HG03135 (cell line): Measurements from ENCODE around the gene GLIS2.

Source experiments
- ATAC-seq: cut with Tn5 transposase; IDR thresholded peaks from one replicate; pipeline ENCODE4 v1.9.1; 2021; ENCODE audit warnings: mild to moderate bottlenecking, moderate library complexity; ENCODE audit not compliant: unreplicated experiment

Gene GLIS2

DNA sequence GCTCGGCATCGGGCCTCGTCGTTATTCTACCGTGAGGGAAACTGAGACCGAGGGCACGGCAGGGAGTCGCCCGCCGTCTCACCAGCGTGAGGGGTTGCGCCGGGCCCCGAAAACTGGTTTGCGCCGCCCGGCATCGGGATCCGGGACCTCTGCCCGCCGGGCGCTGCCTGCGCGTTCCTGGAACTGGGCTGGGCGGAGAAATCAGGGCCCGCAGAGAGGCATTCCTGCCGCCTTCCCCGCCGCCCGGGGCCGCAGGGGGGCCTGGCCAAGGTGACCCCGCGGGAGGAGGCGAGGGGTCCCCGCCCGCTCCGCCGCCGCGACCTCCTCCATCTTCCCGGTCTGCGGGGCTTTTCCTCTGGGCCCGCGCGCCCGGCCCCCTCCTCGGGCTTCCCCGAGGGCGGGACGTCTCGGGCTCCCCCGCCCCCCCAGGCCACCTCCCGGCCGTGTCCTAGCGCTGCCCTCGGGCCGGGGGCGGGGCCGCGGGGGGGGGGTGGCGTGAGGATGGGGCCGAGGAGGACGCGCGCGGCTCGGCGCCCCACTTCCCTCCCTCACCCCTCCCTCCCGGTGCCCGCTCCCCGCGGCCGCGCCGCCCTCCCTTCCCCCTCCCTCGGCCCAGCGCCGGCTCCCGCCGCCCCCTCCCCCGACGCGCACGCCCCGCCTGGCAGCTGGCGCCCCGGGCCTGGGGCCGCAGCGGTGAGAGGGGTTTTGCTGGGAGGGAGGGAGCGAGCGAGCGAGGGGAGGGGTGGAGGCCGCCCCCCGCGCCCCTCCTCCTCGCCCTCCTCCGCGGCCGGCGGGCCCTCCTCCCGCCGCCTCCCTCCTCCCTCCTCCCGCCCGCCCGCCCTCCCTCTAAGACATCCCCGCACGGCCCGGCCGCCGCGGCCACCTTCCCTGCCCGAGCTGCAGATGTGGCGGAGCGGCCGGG lies at the start of gene GLIS2:
GLIS2 (plus strand) TSS at position 882 of the 922 bp plus-strand sequence. CDS start 16,214 bp downstream, outside the sequence.
- ATAC-seq = no peak

DNA sequence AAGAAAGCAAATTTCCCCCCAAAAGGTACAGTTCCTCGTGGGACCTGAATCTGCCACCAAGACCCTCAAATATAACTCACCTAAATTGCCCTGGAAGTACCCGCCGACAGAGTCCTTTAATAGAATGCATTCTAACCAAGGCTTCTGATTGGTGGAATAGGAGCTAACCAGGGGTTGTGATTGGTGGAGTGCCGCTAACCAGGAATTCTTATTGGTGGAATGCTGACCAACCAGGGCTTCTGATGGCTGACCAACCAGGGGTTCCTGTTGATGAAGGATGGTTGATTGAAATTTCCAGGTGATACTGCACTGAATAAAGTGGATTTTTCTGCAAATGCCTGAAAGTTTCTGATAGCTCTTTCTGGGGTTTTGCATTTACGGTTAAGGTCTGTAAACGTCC lies 49.5 kb upstream of the GLIS2 start:
- ATAC-seq = no peak

DNA sequence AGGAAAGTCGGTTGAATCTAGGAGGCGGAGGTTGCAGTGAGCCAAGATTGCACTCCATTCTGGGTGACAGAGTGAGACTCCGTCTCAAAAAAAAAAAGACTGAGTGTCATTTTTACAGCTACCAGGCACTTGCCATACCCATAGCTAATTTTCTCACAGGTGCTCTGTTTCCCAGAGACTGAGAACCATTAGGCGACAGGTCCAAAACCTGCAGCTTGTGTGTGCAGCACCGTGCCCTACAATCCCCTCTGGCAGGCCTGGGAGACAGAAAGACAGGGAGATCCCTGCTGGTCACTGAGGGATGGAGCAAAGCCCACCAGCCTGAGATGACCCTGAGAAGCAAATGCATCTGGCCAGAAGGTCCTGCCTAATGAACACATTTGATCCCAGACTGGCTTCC lies 45.8 kb upstream of the GLIS2 start:
- ATAC-seq = no peak

DNA sequence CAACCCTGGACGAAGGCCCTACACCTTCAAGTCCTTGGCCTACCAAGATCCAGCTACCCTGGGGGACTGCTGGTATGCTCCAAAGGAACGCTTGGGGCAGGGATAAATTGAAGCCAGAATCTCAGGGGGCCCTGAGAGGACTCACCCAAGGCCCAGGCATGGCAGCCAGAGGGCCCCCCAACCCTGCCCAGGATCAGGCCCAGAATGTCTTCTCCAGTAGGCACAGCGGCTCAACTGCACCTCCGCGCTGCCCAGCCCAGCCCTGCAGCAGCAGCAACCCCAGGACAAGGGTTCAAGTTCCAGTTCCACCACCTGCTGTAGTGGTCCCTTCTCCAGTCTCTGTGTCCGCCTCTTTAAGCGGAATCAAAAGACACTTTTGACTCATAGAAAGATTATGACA lies 45.3 kb upstream of the GLIS2 start:
- ATAC-seq = no peak

DNA sequence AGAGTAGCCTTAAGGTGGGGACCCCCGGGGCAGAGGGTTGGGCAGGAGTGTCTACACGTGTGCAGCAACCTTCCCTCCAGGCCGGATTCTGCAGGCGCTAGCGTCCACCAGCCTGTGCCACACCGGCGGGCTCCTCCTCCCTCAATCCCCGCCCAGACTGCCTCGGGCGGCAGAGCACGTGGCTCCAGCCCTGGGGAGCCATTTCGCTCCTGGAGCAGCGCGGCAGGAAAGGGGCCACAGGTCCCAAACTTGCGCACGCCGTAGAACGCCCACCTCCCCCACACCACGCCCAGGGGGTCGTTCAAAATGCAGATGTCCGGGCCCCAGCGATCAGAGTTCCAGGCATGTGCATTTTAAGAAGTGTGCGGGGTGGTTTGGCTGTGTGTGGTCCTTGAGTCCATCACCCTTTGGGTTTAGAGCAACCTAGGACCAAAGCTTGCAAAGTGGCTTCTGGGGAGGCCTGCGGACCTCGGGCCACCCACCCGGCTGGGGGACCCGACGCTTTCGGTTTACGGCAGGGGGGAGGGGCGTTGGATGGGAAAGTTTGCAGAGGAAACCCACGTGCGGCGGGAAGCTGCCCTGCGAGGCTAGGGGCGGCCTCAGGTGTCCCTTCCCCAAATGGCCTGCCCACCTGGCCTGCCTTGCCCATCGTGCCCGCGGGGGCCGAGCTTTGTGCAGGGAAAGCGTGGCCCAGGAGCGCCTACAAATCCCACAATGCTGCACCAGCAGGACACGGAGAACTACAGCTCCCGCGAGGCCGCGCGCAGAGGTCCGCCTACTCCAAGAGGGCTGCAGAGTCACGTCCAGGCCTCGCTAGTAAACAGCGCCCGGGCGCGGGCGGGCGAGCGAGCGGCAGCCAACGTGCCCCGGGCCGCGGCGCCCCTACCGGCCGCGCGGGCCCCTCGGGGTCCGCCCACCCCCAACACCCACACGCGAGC lies 44.4 kb upstream of the GLIS2 start:
- ATAC-seq = peak; percentile 61

DNA sequence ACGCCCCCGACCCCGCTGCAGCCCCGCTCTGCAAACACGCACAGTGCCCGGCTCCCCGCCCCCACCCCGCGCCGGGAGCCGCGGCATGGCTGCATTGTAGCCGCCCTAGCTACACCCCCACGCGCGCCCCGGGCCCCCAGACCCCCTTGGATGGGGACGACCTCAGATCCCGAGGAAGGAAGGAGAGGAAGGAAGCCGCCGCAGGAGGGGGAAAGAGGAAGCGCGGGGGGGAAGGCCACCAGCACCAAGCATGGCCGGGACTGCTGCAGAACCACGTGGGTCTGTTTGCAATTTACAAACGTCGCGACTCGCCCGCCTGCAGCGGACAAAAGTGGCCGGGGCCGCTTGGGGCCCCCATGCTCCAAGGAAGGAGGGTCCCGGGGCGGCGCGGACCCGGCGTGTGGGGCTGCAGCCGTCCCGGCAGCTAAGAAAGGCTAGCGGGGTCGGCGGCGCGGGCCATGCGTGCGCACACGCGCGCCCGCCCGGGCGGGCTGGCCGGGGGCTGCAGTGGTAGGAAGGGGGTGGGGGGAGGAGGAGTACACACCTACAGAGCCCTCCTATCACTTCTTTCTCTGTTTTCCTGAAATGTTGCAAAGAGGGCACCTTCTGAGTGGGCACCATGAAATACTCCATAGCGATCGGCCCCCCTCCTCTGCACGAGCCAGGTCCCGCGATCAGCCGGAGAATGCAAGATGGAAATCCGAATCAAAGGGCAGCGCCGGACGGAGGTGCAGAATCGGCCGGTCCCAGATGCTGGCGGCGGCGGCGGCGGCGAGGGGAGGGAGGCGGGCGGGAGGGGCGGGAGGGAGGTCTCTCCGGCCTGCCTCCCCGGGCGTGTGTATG lies 43.5 kb upstream of the GLIS2 start:
- peak; percentile 13 for ATAC-seq

DNA sequence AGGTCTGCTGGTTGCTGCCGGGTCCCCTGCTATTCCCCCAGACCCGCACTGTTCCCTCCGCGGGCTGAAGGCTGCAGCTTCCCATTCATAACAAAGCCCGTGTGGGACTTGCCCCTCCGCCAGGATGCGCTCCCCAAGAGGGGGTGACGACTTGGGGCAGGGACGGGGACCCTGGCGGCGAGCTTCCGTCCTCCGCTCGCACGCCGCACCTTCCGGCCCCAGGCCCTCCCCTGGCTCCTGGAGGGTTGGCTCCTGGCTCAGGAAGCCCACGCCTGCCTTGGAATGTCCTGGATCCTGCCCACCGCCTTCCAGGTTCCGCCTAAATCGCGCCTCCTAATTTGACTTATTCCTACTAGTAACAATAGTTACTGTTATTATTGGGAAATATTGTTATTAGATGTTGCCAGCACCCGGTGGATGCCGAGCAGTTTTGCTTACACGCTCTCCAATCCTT lies 42.0 kb upstream of the GLIS2 start:
- ATAC-seq = no peak

DNA sequence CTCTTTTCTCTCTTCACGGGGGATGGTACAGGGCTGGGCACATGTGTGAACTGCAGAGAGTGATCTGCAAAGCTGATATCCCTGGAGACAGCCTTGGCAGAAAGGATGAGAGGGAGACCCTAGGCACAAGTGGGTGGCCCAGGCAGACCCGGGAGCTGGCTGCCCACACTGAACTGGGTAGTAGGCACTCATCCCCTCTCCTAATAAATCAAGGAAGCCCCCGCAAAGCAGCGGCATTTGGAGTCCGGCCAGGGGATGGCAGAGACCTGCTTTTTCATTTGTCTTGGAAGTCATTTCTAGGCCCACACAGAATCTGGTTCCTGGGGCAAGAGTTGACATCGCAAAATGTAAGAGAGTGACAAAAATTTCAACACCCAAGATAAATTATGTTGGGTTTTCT lies 40.0 kb upstream of the GLIS2 start:
- no peak for ATAC-seq

DNA sequence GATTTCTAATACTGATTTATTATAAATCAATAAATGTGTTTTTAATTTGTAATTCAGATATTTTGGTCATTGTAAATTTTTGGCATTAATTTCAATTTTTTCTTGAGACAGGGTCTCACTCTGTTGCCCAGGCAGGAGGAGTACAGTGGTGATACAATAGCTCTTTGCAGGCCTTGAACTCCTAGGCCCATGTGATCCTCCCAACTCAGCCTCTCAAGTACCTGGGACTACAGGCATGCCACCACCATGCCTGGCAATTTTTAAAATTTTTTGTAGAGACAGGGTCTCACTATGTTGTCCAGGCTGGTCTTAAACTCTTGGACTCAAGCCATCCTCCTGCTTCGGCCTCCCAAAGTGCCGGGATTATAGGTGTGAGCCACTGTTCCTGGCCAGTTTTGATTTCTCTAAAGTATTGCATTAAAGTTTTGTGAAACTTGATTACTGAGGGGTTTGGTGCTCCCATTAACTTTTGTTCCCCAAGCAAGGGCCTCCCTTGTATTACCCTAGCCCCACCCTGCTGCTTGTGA lies 37.8 kb upstream of the GLIS2 start:
- no peak for ATAC-seq

DNA sequence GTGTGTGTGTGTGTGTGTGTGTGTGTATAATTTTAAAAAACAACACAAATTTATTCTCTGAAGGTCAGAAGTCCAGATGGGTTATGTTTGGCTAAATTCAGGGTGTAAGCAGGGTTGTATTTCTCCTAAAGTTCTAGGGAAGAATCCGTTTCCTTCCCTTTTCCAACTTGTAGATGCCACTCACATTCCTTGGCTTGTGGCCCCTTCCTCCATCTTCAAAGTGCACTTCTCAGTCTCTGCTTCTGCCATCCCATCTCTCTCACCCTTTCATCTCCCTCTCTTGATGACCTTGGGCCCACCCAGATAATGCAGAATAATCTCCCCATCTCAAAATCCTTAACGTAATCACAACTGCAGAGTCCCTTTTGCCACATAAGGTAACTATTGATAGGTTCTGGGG lies 35.2 kb upstream of the GLIS2 start:
- ATAC-seq = no peak

DNA sequence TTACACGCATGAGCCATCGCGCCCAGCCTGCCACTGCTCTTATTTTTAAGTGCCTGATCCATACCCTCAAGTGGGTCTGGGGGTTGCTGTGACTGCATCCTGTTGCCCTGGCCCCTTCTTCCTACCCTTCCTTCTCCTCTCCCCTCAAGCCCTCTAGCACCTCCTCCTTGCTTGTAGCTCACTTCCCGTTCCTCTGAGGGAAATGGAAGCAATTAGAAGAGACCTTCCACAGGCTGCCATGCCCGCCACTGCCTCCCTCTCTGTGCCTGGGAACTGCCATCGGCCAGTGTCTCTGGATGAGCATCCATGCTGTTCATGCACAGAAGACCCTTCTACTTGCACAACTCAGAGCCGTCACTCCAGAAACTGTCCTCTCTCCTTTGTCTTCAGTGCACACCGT lies 32.4 kb upstream of the GLIS2 start:
- ATAC-seq = no peak

DNA sequence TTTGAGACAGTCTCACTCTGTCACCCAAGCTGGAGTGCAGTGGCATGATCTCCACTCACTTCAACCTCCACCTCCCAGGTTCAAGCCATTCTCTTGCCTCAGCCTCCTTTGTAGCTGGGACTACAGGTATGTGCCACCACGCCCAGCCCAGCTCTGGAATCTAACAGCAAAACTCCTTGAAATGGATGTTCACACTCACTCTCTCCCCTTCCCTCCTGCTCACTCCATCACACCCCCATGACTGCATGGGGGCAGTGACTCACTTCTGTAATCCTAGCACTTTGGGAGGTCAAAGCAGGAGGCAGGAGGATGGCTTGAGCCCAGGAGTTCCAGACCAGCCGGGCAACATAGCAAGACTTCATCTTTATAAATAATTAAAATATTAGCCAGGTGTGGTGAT lies 31.9 kb upstream of the GLIS2 start:
- no peak for ATAC-seq

DNA sequence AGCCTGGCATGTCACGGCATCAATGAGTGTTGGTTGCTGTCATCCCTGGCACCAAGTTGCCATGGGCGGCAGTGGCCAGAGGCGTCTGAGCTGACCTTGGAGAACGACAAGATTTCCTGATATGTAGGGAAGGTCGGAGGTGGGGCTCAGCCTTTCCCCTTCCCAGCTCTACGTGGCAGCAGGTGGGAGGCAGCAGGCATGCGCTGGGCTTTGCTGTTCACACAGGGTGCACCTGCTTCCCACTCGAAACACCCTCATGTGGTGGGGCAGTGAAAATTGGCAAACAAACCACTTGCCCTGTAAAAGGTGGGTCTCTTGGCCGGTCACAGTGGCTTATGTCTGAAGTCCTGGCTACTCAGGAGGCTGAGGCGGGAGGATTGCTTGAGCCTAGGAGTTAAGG lies 30.7 kb upstream of the GLIS2 start:
- ATAC-seq = no peak

DNA sequence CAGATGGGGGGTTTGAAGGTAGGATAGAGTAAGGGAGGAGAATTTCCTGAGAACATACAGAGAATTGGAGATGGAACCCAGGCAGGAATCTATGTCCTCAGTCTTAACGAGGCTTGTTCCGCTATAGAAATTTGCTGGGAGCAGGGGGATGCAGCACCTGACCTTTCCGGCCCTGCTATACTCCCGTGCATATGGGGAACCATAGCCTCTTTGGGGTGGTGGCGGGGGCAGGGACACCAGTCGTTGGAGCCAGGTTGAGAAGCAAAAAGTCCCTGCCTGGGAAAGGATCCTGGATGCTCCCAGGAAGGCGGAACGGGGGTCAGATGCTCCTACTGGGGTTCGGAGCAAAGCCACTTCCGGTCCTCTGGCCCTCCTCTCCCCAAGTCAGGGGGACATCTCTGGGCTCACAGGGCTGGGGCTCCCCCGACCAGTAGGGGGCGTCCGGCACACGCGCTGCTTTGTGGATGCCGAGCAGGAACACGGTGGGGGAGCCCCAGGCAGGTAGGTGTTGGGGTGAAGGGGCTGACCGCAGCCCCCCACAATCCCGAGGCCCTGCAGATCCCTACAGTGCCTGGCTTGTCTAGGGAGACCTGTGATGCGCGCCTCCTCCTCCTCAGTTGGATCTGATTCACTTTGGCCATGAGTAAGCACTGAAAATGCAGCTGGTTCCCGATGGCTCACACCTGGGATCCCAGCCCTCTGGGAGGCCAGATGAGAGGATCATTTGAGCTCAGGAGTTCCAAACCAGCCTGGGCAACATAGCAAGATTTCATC lies 27.5 kb upstream of the GLIS2 start:
- peak; percentile 70 for ATAC-seq

DNA sequence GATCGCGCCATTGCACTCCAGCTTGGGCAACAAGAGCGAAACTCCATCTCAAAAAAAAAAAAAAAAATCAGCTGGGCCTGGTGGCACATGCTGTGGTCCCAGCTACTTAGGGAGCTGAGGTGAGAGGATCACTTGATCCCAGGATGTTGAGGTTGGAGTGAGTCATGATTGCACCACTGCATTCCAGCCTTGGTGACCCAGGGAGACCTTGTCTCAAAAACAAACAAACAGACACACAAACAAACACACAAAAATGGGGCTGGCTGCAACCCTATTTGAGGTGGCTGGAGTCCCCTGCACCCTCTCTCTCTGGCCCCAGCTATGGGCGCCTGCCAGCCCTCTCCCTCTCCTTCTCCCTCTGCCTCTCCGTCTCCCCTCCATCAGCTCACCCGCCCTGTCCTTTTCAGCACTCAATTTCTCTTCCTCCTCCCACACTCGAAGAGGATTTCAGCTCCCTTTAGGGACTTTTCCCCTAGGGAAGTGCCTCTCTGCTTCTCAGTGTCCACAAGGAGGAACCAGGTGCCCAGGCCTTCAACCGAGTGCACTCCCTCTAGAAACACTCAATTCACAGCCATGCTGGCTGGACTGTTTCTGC lies 25.5 kb upstream of the GLIS2 start:
- no peak for ATAC-seq

DNA sequence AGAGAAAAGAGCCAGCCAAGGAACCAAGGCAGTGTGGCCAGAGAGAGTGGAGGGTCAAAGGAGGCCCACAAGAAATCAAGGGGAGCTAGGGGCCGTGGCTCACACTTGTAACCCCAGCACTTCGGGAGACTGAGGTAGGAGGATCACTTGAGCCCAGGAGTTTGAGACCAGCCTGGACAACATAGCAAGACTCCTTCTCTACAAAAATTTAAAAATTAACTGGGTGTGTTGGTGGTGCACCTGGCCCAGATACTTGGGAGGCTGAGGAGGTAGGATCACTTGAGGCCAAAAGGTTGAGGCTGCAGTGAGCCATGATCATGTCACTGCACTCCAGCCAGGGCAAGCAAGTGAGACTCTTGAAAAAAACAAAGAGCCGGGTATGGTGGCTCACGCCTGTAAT lies 24.2 kb upstream of the GLIS2 start:
- ATAC-seq = no peak

DNA sequence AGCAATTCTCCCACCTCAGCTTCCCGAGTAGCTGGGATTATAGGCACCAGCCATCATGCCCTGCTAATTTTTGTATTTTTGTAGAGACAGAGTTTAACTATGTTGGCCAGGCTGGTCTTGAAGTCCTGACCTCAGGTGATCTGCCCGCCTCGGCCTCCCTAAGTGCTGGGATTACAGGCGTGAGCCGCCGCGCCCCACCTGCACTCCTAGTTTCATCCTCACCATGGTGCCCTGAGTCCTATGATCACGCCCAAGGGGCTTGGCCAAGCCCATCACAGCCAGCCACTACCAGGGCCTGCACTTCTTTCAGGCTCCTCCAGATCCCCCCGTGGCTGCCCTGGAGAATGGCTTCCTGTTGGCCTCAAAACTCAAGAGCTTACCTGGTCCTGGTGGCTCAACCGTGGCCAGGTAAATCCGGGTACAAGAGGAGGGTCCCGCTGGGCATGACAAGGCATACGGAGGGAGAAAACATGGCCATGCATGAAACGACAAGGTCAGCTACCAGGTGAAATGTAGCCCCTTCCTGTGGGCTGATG lies 22.6 kb upstream of the GLIS2 start:
- no peak for ATAC-seq

DNA sequence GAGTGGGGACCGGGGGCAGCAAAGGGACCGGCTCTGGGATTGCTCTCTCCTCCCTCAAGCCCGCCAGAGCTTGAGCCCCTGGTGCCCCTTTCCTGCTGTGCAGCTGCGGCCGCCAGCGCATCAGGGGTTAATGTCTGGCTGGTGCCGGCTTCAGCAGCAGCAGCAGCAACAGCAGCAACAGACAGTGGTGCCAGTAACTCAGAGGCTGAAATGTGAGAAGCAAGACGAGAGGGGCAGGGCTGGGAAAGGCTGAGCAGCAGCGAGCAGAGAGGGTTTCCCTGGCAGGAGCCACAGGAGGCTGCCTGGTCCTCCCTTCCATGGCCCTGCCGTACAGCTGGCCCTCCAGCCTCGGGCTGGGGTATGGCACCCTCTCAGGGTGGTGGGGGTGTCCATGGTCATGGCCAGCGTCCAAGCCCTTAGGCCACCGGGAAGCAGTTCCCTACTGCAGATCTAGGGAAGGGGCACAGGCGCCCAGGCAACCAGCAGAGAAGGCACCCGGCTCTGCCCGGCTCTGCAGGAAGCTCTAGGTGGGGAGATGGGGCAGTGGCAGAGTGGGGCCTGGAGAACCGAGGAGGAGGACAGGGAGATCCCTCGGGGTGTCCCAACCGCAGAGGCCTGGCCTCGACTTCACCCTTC lies 21.9 kb upstream of the GLIS2 start:
- ATAC-seq = no peak

DNA sequence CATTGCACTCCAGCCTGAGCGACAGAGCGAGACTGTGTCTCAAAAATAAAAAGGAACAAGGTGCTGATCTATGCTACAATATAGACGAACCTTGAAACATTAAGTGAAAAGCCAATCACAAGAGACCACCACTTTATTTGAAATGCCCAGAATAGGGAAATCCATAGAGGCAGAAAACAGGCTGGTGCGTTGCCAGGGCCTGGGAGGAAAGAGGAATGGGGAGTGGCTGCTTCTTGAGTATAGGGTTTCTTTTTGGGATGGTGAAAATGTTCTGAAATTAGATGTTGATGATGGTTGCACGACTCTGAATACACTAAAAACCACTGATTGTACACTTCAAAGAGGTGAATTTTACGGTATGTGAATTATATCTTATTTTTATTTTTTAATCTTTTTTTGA lies 20.3 kb upstream of the GLIS2 start:
- no peak for ATAC-seq
